Measurements from ENCODE around the gene PEPD.

PEPD gene

GRCh38 chr19:33503030-33503429 lies 18.6 kb downstream of the PEPD start:
- no peak for DNase-seq (ENCODE audit: low spot score)
- in situ Hi-C loops (cut with MboI; ENCODE audit: low pct_unique_long_range_greater_than_20kb, low sequenced_read_pairs, unreplicated experiment): no loop called here
- TF ChIP-seq CTCF (IDR thresholded peaks at IDR 0.05; ENCODE audit: extremely low read depth, insufficient read depth, missing control alignments): no peak

- no peak for TF ChIP-seq CTCF (IDR thresholded peaks at IDR 0.05; ENCODE audit: extremely low read depth, insufficient read depth, missing control alignments)
- no peak for DNase-seq (ENCODE audit: low spot score)
- in situ Hi-C loops (cut with MboI; ENCODE audit: low pct_unique_long_range_greater_than_20kb, low sequenced_read_pairs, unreplicated experiment): no loop called here
Measured at GRCh38 chr19:33502521-33502920, 19.1 kb downstream of the PEPD start.

- TF ChIP-seq CTCF (IDR thresholded peaks at IDR 0.05; ENCODE audit: extremely low read depth, insufficient read depth, missing control alignments): no peak
- in situ Hi-C loops (cut with MboI; ENCODE audit: low pct_unique_long_range_greater_than_20kb, low sequenced_read_pairs, unreplicated experiment): no loop called here
- no peak for DNase-seq (ENCODE audit: low spot score)
Measured at GRCh38 chr19:33501693-33502356, 19.8 kb downstream of the PEPD start.

- in situ Hi-C loops (cut with MboI; ENCODE audit: low pct_unique_long_range_greater_than_20kb, low sequenced_read_pairs, unreplicated experiment): no loop called here
- TF ChIP-seq CTCF (IDR thresholded peaks at IDR 0.05; ENCODE audit: extremely low read depth, insufficient read depth, missing control alignments): no peak
- no peak for DNase-seq (ENCODE audit: low spot score)
Measured at GRCh38 chr19:33500991-33501390, 20.6 kb downstream of the PEPD start.

GRCh38 chr19:33500586-33500985 lies 21.0 kb downstream of the PEPD start:
- DNase-seq (ENCODE audit: low spot score): no peak
- TF ChIP-seq CTCF (IDR thresholded peaks at IDR 0.05; ENCODE audit: extremely low read depth, insufficient read depth, missing control alignments): no peak
- in situ Hi-C loops (cut with MboI; ENCODE audit: low pct_unique_long_range_greater_than_20kb, low sequenced_read_pairs, unreplicated experiment): no loop called here

GRCh38 chr19:33499671-33500506 lies 21.7 kb downstream of the PEPD start:
- in situ Hi-C loops (cut with MboI; ENCODE audit: low pct_unique_long_range_greater_than_20kb, low sequenced_read_pairs, unreplicated experiment): no loop called here
- no peak for TF ChIP-seq CTCF (IDR thresholded peaks at IDR 0.05; ENCODE audit: extremely low read depth, insufficient read depth, missing control alignments)
- DNase-seq (ENCODE audit: low spot score): no peak

Measured in GM13977 (cell line).